Dendritic cell treated with granulocyte-macrophage colony-stimulating factor and Interleukin-4, amounts not matched to agents 40 ng/mL and 50 ng/mL, for 4 days (primary cell): ENCODE measurements around the gene ANP32B.

Source experiments
- H3K27ac Mint-ChIP-seq: one replicate; pipeline ENCODE4 v1.8.0; 2022; ENCODE audit warnings: mild to moderate bottlenecking, mixed read lengths
- H3K27me3 Mint-ChIP-seq: one replicate; pipeline ENCODE4 v1.8.0; 2022; ENCODE audit warnings: mild to moderate bottlenecking, mixed read lengths
- H3K36me3 Mint-ChIP-seq: one replicate; pipeline ENCODE4 v1.8.0; 2022; ENCODE audit warnings: low read depth, mixed read lengths
- H3K4me1 Mint-ChIP-seq: one replicate; pipeline ENCODE4 v1.8.0; 2022; ENCODE audit warnings: low read depth, mixed read lengths
- H3K4me3 Mint-ChIP-seq: one replicate; pipeline ENCODE4 v1.8.0; 2022; ENCODE audit warnings: mild to moderate bottlenecking, moderate library complexity, mixed read lengths
- H3K9me3 Mint-ChIP-seq: one replicate; pipeline ENCODE4 v1.8.0; 2022; ENCODE audit warnings: mixed read lengths
- intact Hi-C: fragments of 100-400 bp; cut with micrococcal nuclease; formaldehyde crosslinking; loops from one replicate; pipeline ENCODE4 v1.15.0; 2022

ANP32B gene

DNA sequence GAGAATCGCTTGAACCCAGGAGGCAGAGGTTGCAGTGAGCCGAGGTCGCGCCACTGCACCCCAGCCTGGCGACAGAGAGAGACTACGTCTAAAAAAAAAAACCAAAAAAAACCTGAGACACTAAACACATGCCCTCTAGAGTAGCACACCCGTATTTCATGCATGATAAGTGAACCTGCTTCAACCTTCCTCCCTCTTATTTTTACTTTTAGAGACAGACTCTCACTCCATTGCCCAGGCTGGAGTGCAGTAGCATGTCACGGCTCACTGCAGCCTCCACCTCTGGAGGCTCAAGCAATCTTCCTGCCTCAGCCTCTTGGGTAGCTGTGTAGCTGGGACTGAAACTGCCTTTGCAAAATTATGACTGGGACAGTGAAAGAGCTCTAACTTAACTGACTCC, 55.8 kb downstream of the ANP32B start:
- peak overlapping the region; percentile 21 for H3K27ac Mint-ChIP-seq
- H3K27me3 Mint-ChIP-seq, result peaks cover 2% of the 10 kb centered on the region
- H3K36me3 Mint-ChIP-seq, result no peaks in the 10 kb centered on the region
- H3K4me1 Mint-ChIP-seq, result peaks cover 61% of the 10 kb centered on the region
- intact Hi-C loops, result loop anchor here (5.0 kb wide), 1 partner anchor 117 kb away; the partner anchor contains the start of gene TRMO
- no peaks in the 10 kb centered on the region for H3K9me3 Mint-ChIP-seq
- no peak overlapping the region for H3K4me3 Mint-ChIP-seq

DNA sequence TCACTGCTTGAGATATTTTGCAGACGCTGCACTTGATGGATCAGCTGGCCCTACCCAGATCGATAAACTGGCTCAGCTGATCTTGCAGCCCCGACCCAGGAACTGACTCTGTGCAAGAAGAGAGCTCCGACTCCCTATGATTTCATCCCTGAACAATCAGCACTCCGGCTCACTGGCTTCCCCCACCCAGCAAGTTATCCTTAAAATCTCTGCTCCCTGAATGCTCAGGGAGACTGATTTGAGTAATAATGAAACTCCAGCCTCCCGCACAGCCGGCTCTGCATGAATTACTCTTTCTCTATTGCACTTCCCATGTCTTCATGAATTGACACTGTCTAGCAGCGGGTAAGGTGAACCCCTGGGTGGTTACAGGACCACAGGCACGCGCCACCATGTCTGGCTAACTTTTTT, 56.5 kb downstream of the ANP32B start:
- no peak overlapping the region for H3K4me3 Mint-ChIP-seq
- peaks cover 58% of the 10 kb centered on the region for H3K4me1 Mint-ChIP-seq
- H3K9me3 Mint-ChIP-seq, result no peaks in the 10 kb centered on the region
- H3K36me3 Mint-ChIP-seq, result no peaks in the 10 kb centered on the region
- peak overlapping the region; percentile 12 for H3K27ac Mint-ChIP-seq
- intact Hi-C loops, result loop anchor here (5.0 kb wide), 1 partner anchor 117 kb away; the partner anchor contains the start of gene TRMO
- H3K27me3 Mint-ChIP-seq, result no peaks in the 10 kb centered on the region

DNA sequence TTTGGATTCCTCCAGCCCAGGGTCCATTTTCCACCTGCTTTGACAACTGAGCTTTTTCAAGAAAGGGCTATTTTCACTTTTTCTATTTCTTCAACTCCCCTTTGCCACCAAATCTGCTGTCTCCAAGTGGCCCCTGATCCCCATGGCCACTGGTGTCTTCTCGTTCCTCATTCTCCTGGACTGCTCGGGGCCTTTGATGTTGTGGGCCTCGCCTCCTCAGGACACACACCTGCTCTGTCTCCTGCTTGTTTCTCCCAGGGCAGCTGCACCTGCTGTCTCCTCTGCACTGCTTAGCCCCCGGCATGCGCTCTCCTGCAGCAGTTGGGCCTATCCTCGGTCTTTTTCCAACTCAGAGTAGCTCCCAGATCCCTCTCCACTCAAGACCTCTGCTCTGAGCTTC, 57.1 kb downstream of the ANP32B start:
- H3K27ac Mint-ChIP-seq, result peak overlapping the region; percentile 12
- peaks cover 58% of the 10 kb centered on the region for H3K4me1 Mint-ChIP-seq
- no peak overlapping the region for H3K4me3 Mint-ChIP-seq
- H3K27me3 Mint-ChIP-seq, result no peaks in the 10 kb centered on the region
- intact Hi-C loops, result no loop called here
- H3K9me3 Mint-ChIP-seq, result no peaks in the 10 kb centered on the region
- peaks cover 3% of the 10 kb centered on the region for H3K36me3 Mint-ChIP-seq

DNA sequence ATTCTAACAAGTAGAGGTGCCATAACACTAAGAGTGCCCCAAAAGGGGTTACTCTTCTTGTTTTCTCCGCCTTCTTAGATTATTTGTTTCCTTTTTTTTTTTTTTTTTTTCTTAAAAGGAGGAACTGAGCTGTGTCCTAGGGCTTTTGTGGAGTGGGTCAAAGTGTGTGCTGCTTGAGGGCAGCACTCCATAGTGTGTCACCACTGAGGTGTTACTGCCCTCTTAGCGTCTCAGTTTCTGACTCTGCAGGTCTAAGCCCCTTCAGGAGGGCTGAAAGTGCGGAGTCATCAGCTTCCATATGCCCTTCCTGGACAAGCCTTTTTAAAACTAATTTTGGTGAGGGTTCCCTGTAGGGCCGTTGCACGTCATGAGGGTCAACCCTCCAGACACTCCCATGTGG, 60.8 kb downstream of the ANP32B start:
- peaks cover 5% of the 10 kb centered on the region for H3K36me3 Mint-ChIP-seq
- intact Hi-C loops, result no loop called here
- no peaks in the 10 kb centered on the region for H3K27me3 Mint-ChIP-seq
- peaks cover 58% of the 10 kb centered on the region for H3K4me1 Mint-ChIP-seq
- peak overlapping the region; percentile 92 for H3K27ac Mint-ChIP-seq
- H3K4me3 Mint-ChIP-seq, result no peak overlapping the region
- no peaks in the 10 kb centered on the region for H3K9me3 Mint-ChIP-seq

DNA sequence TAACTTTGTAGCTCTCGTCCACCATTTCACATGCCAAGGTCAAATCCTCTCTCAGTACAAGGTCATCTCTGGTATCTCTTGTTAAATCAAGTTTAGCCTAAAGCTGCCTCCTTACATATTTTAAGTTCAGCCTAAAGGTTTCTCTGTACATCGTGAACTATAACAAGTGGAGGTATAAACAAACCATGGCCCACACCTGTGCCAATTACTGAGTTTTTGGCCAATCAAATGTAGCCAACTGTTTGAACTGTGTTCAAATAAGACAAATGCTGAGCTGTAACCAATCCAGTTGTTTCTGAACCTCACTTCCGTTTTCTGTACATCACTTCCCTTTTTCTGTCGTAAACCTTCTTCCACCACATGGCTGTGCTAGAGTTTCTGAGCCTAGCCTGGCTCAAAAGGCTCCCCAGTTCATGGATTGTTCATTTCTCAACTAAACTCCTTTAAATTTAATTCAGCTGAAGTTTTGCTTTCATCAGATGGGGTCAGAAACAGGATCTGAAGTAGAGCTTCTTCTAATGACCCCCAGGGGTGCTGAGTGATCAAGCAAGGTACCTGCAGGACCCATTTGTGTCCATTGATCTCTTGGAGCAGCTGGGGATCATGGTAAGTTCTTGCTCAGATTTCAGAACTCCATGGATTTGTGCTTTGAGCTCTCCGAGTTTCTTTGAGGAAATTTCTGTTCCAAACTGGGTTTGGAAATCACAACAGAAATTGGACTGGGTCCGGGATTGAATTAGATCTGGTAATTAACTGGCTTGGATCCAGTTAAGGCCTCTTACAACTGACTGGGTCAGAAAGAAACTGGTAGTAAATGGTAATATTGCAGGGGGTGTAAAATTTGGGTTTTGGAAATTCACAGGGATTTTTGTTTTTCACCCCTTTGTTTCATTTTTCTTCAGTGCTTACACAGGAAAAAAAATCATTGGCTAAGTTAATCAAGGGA, 62.4 kb downstream of the ANP32B start:
- Mint-ChIP-seq H3K36me3 (peaks cover 5% of the 10 kb centered on the region), H3K27me3 (no peaks in the 10 kb centered on the region), H3K4me3 (peak overlapping the region; percentile 67), H3K4me1 (peaks cover 47% of the 10 kb centered on the region), H3K9me3 (no peaks in the 10 kb centered on the region), H3K27ac (peak overlapping the region; percentile 92)
- intact Hi-C loops, result no loop called here

DNA sequence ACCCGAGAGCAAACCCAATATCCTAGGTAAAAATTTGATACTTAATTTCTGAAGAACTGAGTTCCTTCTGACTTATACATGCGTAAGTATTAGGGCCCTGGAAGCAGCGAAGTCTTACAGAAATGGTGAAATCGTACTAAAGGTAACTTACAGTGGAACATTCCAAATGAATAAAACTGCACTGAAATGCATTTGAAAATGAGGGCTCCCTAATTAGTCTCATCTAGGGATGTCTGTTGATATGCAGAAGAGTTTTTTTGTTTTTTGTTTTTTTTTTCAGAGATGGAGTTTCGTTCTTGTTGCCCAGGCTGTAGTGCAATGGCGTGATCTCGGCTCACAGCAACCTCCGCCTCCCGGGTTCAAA, 63.0 kb downstream of the ANP32B start:
- no peaks in the 10 kb centered on the region for H3K9me3 Mint-ChIP-seq
- H3K4me1 Mint-ChIP-seq, result peaks cover 47% of the 10 kb centered on the region
- H3K4me3 Mint-ChIP-seq, result peak overlapping the region; percentile 67
- peaks cover 5% of the 10 kb centered on the region for H3K36me3 Mint-ChIP-seq
- H3K27me3 Mint-ChIP-seq, result no peaks in the 10 kb centered on the region
- peak overlapping the region; percentile 92 for H3K27ac Mint-ChIP-seq
- intact Hi-C loops, result no loop called here

DNA sequence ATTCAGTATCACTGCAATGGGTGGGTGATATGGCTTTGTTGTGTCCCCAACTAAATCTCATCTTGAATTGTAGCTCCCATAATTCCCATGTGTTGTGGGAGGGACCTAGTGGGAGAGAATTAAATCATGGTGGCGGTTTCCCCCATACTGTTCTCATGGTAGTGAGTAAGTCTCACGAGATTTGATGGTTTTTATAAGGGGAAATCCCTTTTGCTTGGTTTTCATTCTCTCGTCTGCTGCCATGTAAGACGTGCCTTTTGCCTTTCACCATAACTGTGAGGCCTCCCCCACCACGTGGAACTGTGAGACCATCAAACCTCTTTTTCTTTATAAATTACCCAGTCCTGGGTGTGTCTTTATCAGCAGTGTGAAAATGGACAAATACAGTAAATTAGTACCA, 63.9 kb downstream of the ANP32B start:
- Mint-ChIP-seq H3K4me1 (peaks cover 47% of the 10 kb centered on the region), H3K27ac (no peak overlapping the region), H3K9me3 (no peaks in the 10 kb centered on the region), H3K36me3 (peaks cover 5% of the 10 kb centered on the region), H3K4me3 (no peak overlapping the region), H3K27me3 (no peaks in the 10 kb centered on the region)
- intact Hi-C loops, result no loop called here

DNA sequence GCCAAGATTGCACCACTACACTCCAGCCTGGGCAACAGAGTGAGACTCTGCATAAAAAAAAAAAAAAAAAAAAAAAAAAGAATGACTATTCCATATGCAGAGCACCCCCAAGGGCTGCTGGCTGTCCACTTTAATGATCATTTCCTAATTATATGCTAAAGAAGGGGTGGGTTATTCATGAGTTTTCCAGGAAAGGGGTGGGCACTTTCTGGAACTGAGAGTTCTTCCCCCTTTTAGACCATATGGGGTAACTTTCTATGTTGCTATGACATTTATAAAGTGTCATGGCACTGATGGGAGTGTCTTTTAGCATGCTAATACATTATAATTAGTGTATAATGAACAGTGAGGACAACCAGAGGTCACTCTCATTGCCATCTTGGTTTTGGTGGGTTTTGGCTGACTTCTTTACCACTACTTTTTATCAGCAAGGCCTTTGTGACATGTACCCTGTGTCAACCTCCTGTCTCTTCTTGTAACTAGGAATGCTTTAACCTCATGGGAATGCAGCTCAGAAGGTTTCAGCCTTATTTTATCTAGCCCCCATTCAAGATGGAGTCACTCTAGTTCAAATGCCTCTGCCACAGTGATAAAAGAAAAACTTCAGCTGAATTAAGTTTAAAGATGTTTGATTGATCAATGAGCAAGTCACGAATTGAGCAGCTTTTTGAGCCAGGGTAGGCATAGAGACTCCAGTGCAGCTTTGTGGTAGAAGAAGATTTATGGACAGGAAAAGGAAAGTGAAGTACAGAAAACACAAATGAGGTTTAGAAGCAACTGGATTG, 66.3 kb downstream of the ANP32B start:
- intact Hi-C loops, result no loop called here
- peaks cover 39% of the 10 kb centered on the region for H3K4me1 Mint-ChIP-seq
- H3K9me3 Mint-ChIP-seq, result no peaks in the 10 kb centered on the region
- H3K36me3 Mint-ChIP-seq, result peaks cover 5% of the 10 kb centered on the region
- peak overlapping the region; percentile 8 for H3K27ac Mint-ChIP-seq
- no peak overlapping the region for H3K4me3 Mint-ChIP-seq
- H3K27me3 Mint-ChIP-seq, result no peaks in the 10 kb centered on the region

DNA sequence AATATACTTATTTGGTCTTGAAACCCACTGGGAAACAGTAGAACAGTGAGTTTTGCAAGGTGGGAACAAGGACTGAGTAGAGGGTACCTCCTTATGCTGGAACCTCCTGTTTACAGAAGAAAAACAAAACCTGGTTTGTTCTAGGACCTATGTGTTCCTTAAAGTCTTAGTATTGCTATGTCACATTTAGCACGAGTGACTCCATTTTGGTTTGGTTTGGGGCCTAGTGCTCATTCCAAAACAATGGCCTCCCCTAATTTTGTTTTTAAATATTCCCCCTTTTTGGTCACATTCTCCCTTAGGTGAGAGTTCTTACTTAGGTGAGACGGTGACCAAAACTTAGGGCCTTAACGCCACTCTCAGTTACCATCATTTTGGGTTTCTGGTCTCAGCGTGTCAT, 67.2 kb downstream of the ANP32B start:
- Mint-ChIP-seq H3K27ac (no peak overlapping the region), H3K36me3 (peaks cover under 1% of the 10 kb centered on the region), H3K27me3 (no peaks in the 10 kb centered on the region), H3K9me3 (no peaks in the 10 kb centered on the region), H3K4me3 (no peak overlapping the region), H3K4me1 (peaks cover 30% of the 10 kb centered on the region)
- intact Hi-C loops, result no loop called here

DNA sequence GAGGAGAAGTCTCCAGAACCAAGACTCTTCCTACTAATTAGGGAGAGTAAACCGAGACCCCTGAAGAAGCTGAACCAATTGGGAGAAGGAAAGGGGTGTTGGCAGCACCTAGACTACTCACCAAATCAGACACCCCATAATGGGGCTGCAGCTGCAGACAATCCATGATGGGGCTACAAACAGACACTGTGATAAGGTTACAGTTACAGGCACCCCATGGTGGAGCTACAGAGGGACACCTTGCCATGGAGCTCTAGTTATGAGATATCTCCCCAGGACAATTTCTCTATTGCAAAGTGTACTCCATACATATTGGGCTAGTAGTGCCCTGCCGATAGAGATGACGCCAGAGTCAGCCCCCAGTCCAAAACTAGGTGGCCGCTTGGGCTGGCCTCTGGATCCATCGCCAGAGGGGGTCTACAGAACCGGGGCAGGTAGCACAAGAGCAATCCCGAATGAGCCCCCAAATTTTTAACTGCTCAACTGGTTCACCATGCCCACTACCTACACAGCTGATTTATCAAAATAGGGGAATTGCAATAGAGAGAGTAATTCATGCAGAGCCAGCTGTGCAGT, 71.3 kb downstream of the ANP32B start:
- no peak overlapping the region for H3K4me3 Mint-ChIP-seq
- H3K4me1 Mint-ChIP-seq, result peaks cover 22% of the 10 kb centered on the region
- no peak overlapping the region for H3K27ac Mint-ChIP-seq
- H3K27me3 Mint-ChIP-seq, result no peaks in the 10 kb centered on the region
- intact Hi-C loops, result no loop called here
- H3K36me3 Mint-ChIP-seq, result peaks cover 13% of the 10 kb centered on the region
- no peaks in the 10 kb centered on the region for H3K9me3 Mint-ChIP-seq

DNA sequence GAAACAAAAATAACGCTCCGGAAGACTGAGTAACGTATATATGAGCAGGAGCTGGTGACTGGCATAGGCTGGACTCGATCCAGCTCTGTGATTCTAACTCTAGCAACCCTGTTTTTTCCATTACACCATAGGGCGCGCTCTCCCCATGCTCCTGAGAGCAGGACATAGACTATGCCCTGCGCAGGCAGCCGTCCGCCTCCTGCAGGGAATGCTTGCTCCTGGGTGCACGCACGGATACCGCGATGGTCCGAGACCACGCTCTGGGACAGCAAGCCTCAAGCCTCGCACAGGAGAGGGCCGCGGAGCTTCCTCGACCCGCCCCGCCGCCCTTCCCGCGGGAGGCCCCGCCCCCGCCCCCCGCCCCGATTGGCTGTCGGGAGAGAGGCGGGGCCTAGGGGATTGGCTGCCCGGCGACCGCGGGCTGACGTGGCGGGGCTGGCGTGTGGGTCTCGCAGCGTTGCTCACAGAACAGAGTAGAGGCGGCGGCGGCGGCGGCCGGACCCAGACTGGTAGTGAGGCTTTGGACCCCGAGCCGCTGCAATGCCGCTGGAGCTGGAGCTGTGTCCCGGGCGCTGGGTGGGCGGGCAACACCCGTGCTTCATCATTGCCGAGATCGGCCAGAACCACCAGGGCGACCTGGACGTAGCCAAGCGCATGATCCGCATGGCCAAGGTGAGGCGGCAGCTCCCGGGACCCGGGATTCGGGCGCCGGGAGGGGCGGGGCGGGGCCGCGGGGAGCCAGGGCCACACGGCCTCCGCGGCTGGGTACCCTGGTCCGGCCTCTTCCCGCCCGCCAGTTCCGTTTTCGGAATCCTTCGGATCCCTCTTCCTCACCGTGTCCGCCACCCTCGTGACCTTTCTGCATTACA, 73.4 kb downstream of the ANP32B start, which contains the start of gene NANS:
Gene NANS, plus strand, starts transcription at position 464 of the 869 bp plus-strand sequence. Its CDS starts 77 bp downstream, at position 541.
- H3K36me3 Mint-ChIP-seq, result peaks cover 29% of the 10 kb centered on the region

DNA sequence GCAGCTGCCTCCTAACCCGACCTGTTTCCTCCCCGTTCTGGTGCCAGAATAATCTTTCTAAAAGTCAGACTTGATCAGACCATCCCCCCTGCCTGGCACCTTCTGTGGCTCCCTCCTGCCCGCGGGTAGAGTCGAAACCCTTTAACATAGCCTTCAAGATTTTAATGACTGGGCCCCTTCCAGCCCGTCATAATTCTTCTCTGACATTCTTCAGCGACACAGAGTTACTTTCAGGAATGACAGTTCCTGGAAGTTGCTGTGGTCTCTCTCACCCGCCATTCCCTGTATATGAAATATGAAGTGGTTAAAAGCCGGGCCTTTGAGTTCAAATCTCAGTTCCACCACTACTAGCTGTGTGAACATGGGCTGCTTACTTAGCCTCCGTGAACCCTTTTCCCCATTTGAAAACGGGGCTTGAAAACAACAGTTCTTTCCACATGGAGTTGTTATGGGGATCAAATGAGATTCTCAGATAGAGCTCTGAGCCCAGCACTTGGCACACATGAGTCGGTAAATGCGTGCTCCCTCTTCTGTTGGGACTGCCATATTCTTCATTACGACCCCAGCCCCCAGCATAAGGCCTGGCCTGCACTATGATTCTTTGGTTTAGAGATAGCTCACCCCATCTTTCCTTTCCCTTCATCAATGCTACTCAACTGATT, 74.1 kb downstream of the ANP32B start:
- intact Hi-C loops, result loop anchor here (1.0 to 5.0 kb wide), 4 partner anchors 74 to 360 kb away; partner anchors contain the start of genes ANP32B, TBC1D2, TRMO and XPA
- Mint-ChIP-seq H3K9me3 (no peaks in the 10 kb centered on the region), H3K4me3 (peak overlapping the region; percentile 93), H3K36me3 (peaks cover 36% of the 10 kb centered on the region), H3K27ac (peak overlapping the region; percentile 96), H3K27me3 (no peaks in the 10 kb centered on the region), H3K4me1 (peaks cover 30% of the 10 kb centered on the region)

More for the DNA sequence above, 73.4 kb downstream of the ANP32B start, which contains the start of gene NANS:
- Mint-ChIP-seq H3K9me3 (no peaks in the 10 kb centered on the region), H3K27ac (peak within 1 kb of the TSS; percentile 96), H3K27me3 (no peaks in the 10 kb centered on the region), H3K4me1 (peaks cover 30% of the 10 kb centered on the region), H3K4me3 (peak within 1 kb of the TSS; percentile 93)
- intact Hi-C loops, result loop anchor here (1.0 to 5.0 kb wide), 4 partner anchors 73 to 359 kb away; partner anchors contain the start of genes ANP32B, TBC1D2, TRMO and XPA
